MG63 (cell line): Measurements from ENCODE around the gene L2HGDH. TPM values are rescaled to one million over a fixed set of nuclear protein-coding genes. Genes with fewer than 3 reads are reported as not detected.

Experiments
- DNase-seq: peaks from one replicate; pipeline ENCODE4 v3.0.0-alpha.2; 2020
- H3K27me3 ChIP-seq: fragments of 250-450 bp; sonication (Bioruptor Pico); 2 replicates; pipeline ENCODE4 v1.5.1; 2020; ENCODE audit warnings: mild to moderate bottlenecking, moderate library complexity
- H3K36me3 ChIP-seq: fragments of 250-450 bp; sonication (Bioruptor Pico); 2 replicates; pipeline ENCODE4 v1.5.1; 2020; ENCODE audit warnings: mild to moderate bottlenecking, moderate library complexity
- H3K4me3 ChIP-seq: fragments of 250-450 bp; sonication (Bioruptor Pico); 2 replicates; pipeline ENCODE4 v1.5.1; 2020; ENCODE audit warnings: mild to moderate bottlenecking, moderate library complexity
- H3K9me3 ChIP-seq: fragments of 250-450 bp; sonication (Bioruptor Pico); 2 replicates; pipeline ENCODE4 v1.5.1; 2020; ENCODE audit warnings: mild to moderate bottlenecking, moderate library complexity
- total RNA-seq: library from RNA; depleted of rRNA; stranded (reverse); fragments of >200 nt; shearing (Covaris generic); gene quantifications from 2 replicates; pipeline ENCODE4 v1.2.3, GENCODE V29; 2014; ENCODE audit warnings: low replicate concordance

L2HGDH gene
- total RNA-seq, 1 experiment from 2014 or later = 12.5 TPM

- no peak for DNase-seq
- Histone ChIP-seq H3K4me3 (no peak overlapping the region), H3K27me3 (no peaks in the 10 kb centered on the region), H3K36me3 (no peaks in the 10 kb centered on the region), H3K9me3 (no peaks in the 10 kb centered on the region)
These were observed 52.0 kb downstream of the L2HGDH start for GRCh38 chr14:50260072-50260471.

GRCh38 chr14:50257732-50258131 is 54.3 kb downstream of the L2HGDH start:
- Histone ChIP-seq H3K9me3 (no peaks in the 10 kb centered on the region), H3K27me3 (no peaks in the 10 kb centered on the region), H3K36me3 (no peaks in the 10 kb centered on the region), H3K4me3 (no peak overlapping the region)
- DNase-seq = no peak

GRCh38 chr14:50254248-50254647 is 57.8 kb downstream of the L2HGDH start:
- no peaks in the 10 kb centered on the region for H3K9me3 ChIP-seq

GRCh38 chr14:50249136-50249775 is 62.8 kb downstream of the L2HGDH start:
- no peaks in the 10 kb centered on the region for H3K27me3 ChIP-seq
- H3K4me3 ChIP-seq = no peak overlapping the region
- no peak for DNase-seq
- H3K9me3 ChIP-seq = no peaks in the 10 kb centered on the region
- no peaks in the 10 kb centered on the region for H3K36me3 ChIP-seq

More at GRCh38 chr14:50254248-50254647, 57.8 kb downstream of the L2HGDH start:
- Histone ChIP-seq H3K27me3 (no peaks in the 10 kb centered on the region), H3K36me3 (no peaks in the 10 kb centered on the region), H3K4me3 (no peak overlapping the region)
- DNase-seq = no peak

- Histone ChIP-seq H3K4me3 (no peak overlapping the region), H3K27me3 (no peaks in the 10 kb centered on the region), H3K36me3 (no peaks in the 10 kb centered on the region), H3K9me3 (no peaks in the 10 kb centered on the region)
- DNase-seq = no peak
These were observed 64.8 kb downstream of the L2HGDH start for GRCh38 chr14:50247245-50247644.

- Histone ChIP-seq H3K4me3 (no peak overlapping the region), H3K9me3 (no peaks in the 10 kb centered on the region), H3K27me3 (no peaks in the 10 kb centered on the region), H3K36me3 (no peaks in the 10 kb centered on the region)
- no peak for DNase-seq
These were observed 69.3 kb downstream of the L2HGDH start for GRCh38 chr14:50242566-50243310.

- Histone ChIP-seq H3K36me3 (no peaks in the 10 kb centered on the region), H3K27me3 (no peaks in the 10 kb centered on the region), H3K9me3 (no peaks in the 10 kb centered on the region), H3K4me3 (no peak overlapping the region)
- no peak for DNase-seq
These were observed 69.9 kb downstream of the L2HGDH start for GRCh38 chr14:50242096-50242495.

- Histone ChIP-seq H3K9me3 (no peaks in the 10 kb centered on the region), H3K36me3 (no peaks in the 10 kb centered on the region), H3K27me3 (no peaks in the 10 kb centered on the region), H3K4me3 (no peak overlapping the region)
- no peak for DNase-seq
These were observed 74.6 kb downstream of the L2HGDH start for GRCh38 chr14:50237427-50237826.

GRCh38 chr14:50233951-50234250 is 78.1 kb downstream of the L2HGDH start:
- H3K36me3 ChIP-seq = peaks cover under 1% of the 10 kb centered on the region; the same call in 1 of the 2 replicates
- no peaks in the 10 kb centered on the region for H3K27me3 ChIP-seq
- H3K4me3 ChIP-seq = no peak overlapping the region
- no peaks in the 10 kb centered on the region for H3K9me3 ChIP-seq
- no peak for DNase-seq

GRCh38 chr14:50233166-50233950 is 78.7 kb downstream of the L2HGDH start:
- peaks cover 6% of the 10 kb centered on the region; the same call in 1 of the 2 replicates for H3K36me3 ChIP-seq
- H3K27me3 ChIP-seq = no peaks in the 10 kb centered on the region
- no peaks in the 10 kb centered on the region for H3K9me3 ChIP-seq
- DNase-seq = peak; percentile 48
- H3K4me3 ChIP-seq = no peak overlapping the region

GRCh38 chr14:50232276-50232642 is 79.8 kb downstream of the L2HGDH start:
- peaks cover 7% of the 10 kb centered on the region; the same call in 1 of the 2 replicates for H3K36me3 ChIP-seq
- DNase-seq = no peak
- H3K27me3 ChIP-seq = no peaks in the 10 kb centered on the region
- no peaks in the 10 kb centered on the region for H3K9me3 ChIP-seq
- peak overlapping the region; percentile 82 for H3K4me3 ChIP-seq

GRCh38 chr14:50231475-50232275 is 80.4 kb downstream of the L2HGDH start, which contains the start of gene SOS2:
Gene SOS2 (minus strand): TSS chr14:50231578. CDS start chr14:50231283, 295 bp downstream.
- no peaks in the 10 kb centered on the region for H3K9me3 ChIP-seq
- H3K27me3 ChIP-seq = no peaks in the 10 kb centered on the region
- DNase-seq = peak; percentile 82
- H3K4me3 ChIP-seq = peak within 1 kb of the TSS; percentile 82
- peaks cover 7% of the 10 kb centered on the region; the same call in 1 of the 2 replicates for H3K36me3 ChIP-seq

GRCh38 chr14:50230701-50231474 is 81.1 kb downstream of the L2HGDH start:
- Histone ChIP-seq H3K36me3 (peaks cover 7% of the 10 kb centered on the region; the same call in 1 of the 2 replicates), H3K4me3 (peak overlapping the region; percentile 82), H3K27me3 (no peaks in the 10 kb centered on the region), H3K9me3 (no peaks in the 10 kb centered on the region)
- DNase-seq = peak; percentile 37

GRCh38 chr14:50230401-50230700 is 81.7 kb downstream of the L2HGDH start:
- no peak for DNase-seq
- peaks cover 7% of the 10 kb centered on the region; the same call in 1 of the 2 replicates for H3K36me3 ChIP-seq
- H3K4me3 ChIP-seq = peak overlapping the region; percentile 82
- no peaks in the 10 kb centered on the region for H3K9me3 ChIP-seq
- no peaks in the 10 kb centered on the region for H3K27me3 ChIP-seq

GRCh38 chr14:50229681-50230080 is 82.3 kb downstream of the L2HGDH start:
- Histone ChIP-seq H3K4me3 (peak overlapping the region; percentile 82), H3K36me3 (peaks cover 7% of the 10 kb centered on the region; the same call in 1 of the 2 replicates), H3K27me3 (no peaks in the 10 kb centered on the region), H3K9me3 (no peaks in the 10 kb centered on the region)
- DNase-seq = no peak

GRCh38 chr14:50228313-50228712 is 83.7 kb downstream of the L2HGDH start:
- no peaks in the 10 kb centered on the region for H3K27me3 ChIP-seq
- DNase-seq = no peak
- H3K9me3 ChIP-seq = no peaks in the 10 kb centered on the region
- H3K4me3 ChIP-seq = no peak overlapping the region
- peaks cover 7% of the 10 kb centered on the region; the same call in 1 of the 2 replicates for H3K36me3 ChIP-seq
